Bronchial epithelial cell (primary cell): ENCODE measurements around the gene PPP6C. TPM values are rescaled to one million over a fixed set of nuclear protein-coding genes. Genes with fewer than 3 reads are reported as not detected.

ENCODE experiments used
- DNase-seq: peaks from one replicate; pipeline ENCODE4 v3.0.0-alpha.2; 2010; ENCODE audit warnings: low read depth
- FAIRE-seq: peaks from 2 replicates; lab custom pipeline; 2011; peaks lifted over from hg19 to GRCh38; lab: Jason Lieb, UNC
- H3K27me3 ChIP-seq: 2 replicates; pipeline ENCODE4 v1.5.1; 2011; ENCODE audit warnings: low read length; ENCODE audit not compliant: control insufficient read depth, insufficient read depth
- H3K36me3 ChIP-seq: 2 replicates; pipeline ENCODE4 v1.5.1; 2011; ENCODE audit warnings: low read length; ENCODE audit not compliant: control insufficient read depth, insufficient read depth
- H3K4me3 ChIP-seq: 2 replicates; pipeline ENCODE4 v1.5.1; 2011; ENCODE audit warnings: mild to moderate bottlenecking, low read depth, low read length, control low read depth
- CTCF ChIP-seq: IDR thresholded peaks from 2 replicates; pipeline ENCODE4 v1.5.1; 2011; ENCODE audit warnings: mild to moderate bottlenecking, moderate library complexity, low read length, control low read depth, inconsistent platforms; ENCODE audit not compliant: insufficient read depth, severe bottlenecking
- total RNA-seq: library from RNA; depleted of rRNA; stranded (reverse); fragments of >200 nt; gene quantifications from 2 replicates; pipeline ENCODE4 v1.2.1, GENCODE V29; 2014

PPP6C gene
- total RNA-seq, 1 donor from 2014 or later = 10.5 TPM

GRCh38 chr9:125146247-125146646, 43.4 kb downstream of the PPP6C start:
- Histone ChIP-seq H3K4me3 (no peak overlapping the region), H3K27me3 (no peaks in the 10 kb centered on the region), H3K36me3 (peaks cover 2% of the 10 kb centered on the region)
- no peak for TF ChIP-seq CTCF
- DNase-seq (no peak), FAIRE-seq (no peak)

- Histone ChIP-seq H3K4me3 (no peak overlapping the region), H3K27me3 (no peaks in the 10 kb centered on the region), H3K36me3 (no peaks in the 10 kb centered on the region)
- DNase-seq (no peak), FAIRE-seq (no peak)
- no peak for TF ChIP-seq CTCF
Measured at GRCh38 chr9:125145425-125145824, 44.2 kb downstream of the PPP6C start.

GRCh38 chr9:125143377-125144090, 46.1 kb downstream of the PPP6C start, which contains the start of gene SCAI:
Gene SCAI, minus strand, starts transcription at chr9:125143528. Its CDS starts 91 bp downstream, at chr9:125143437.
- TF ChIP-seq CTCF = peak; percentile 99
- Histone ChIP-seq H3K27me3 (no peaks in the 10 kb centered on the region), H3K4me3 (peak within 1 kb of the TSS; percentile 66), H3K36me3 (no peaks in the 10 kb centered on the region)
- peak; percentile 96 for DNase-seq
- FAIRE-seq = no peak

DNA sequence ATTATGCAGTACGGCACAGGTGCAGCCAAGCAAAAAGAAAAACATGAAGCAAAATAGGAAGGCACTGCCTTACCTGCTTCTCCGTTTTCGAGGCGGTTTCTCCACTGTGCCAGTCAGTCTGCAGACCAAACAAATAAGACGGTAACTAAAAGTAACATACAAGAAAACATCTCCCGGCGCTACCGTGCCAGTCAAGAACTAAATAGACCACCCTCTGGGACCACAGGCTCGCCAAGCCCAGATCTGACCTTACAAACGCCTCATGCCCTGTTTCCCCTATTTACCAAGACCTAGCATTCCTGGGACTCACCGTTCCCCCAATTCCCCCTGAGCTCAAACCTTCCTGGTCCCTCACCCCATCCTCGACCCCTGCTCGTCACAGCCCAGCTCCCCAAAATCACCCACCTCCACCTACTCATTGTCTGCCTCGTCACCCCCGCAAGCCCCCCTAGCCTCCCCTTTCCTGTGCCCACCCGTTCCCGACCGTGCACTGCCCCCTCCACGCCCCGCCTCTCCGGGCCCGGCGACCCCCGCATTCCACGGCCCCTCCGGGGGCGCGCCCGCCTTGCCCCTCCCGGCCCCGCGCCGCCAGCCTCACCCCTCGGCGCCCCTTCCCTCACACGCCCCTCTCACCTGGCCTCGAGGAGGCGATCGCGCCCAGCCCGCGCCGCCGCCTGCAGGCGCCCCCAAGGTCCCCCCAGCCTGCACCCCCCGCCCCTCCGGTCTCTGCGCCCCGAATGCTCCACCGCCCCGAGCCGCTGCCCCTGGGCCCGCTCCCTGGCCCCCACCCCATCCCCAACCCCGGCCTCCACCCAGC, 46.8 kb downstream of the PPP6C start:
- no peaks in the 10 kb centered on the region for H3K36me3 ChIP-seq
- peak overlapping the region; percentile 66 for H3K4me3 ChIP-seq
- DNase-seq (no peak), FAIRE-seq (no peak)
- H3K27me3 ChIP-seq = no peaks in the 10 kb centered on the region
- TF ChIP-seq CTCF = no peak

- TF ChIP-seq CTCF = no peak
- FAIRE-seq (no peak), DNase-seq (no peak)
- no peak overlapping the region for H3K4me3 ChIP-seq
- no peaks in the 10 kb centered on the region for H3K36me3 ChIP-seq
- H3K27me3 ChIP-seq = no peaks in the 10 kb centered on the region
Measured at GRCh38 chr9:125141751-125142150, 47.9 kb downstream of the PPP6C start.
